Myocyte (in vitro differentiated cells): ENCODE results near the gene PDK4. TPM values are rescaled to one million over a fixed set of nuclear protein-coding genes. Genes with fewer than 3 reads are reported as not detected.
"Not testable (repeated sequence)": the region's sequence is repeated elsewhere in the genome, so short reads cannot be mapped to it uniquely, and the experiment has no call there.

Source experiments
- DNase-seq: peaks from one replicate; pipeline ENCODE4 v3.0.0-alpha.2; 2012; ENCODE audit warnings: low read depth
- total RNA-seq: library from RNA; depleted of rRNA; stranded (reverse); fragments of >200 nt; gene quantifications from 2 replicates; pipeline ENCODE4 v1.2.3, GENCODE V29; 2014

PDK4 gene
- total RNA-seq, 1 donor from 2014 or later = 1.4 TPM

- DNase-seq = no peak
These were observed 9.0 kb upstream of the PDK4 start for GRCh38 chr7:95605275-95605674.

- DNase-seq = not testable (repeated sequence)
These were observed 8.5 kb upstream of the PDK4 start for GRCh38 chr7:95604811-95605210.

GRCh38 chr7:95604397-95604796 is 8.1 kb upstream of the PDK4 start:
- DNase-seq = not testable (repeated sequence)

GRCh38 chr7:95602421-95602820 is 6.1 kb upstream of the PDK4 start:
- DNase-seq = no peak

GRCh38 chr7:95601316-95601715 is 5.0 kb upstream of the PDK4 start:
- no peak for DNase-seq

- no peak for DNase-seq
These were observed 2.8 kb upstream of the PDK4 start for GRCh38 chr7:95599069-95599468.

GRCh38 chr7:95598511-95598910 is 2.2 kb upstream of the PDK4 start:
- DNase-seq = no peak

GRCh38 chr7:95595746-95596197 is 544 bp downstream of the PDK4 start:
- DNase-seq = no peak

- DNase-seq = no peak
These were observed 2.1 kb downstream of the PDK4 start for GRCh38 chr7:95594185-95594584.

GRCh38 chr7:95593343-95593742 is 3.0 kb downstream of the PDK4 start:
- DNase-seq = no peak

GRCh38 chr7:95592570-95592969 is 3.7 kb downstream of the PDK4 start:
- no peak for DNase-seq

- DNase-seq = no peak
These were observed 5.7 kb downstream of the PDK4 start for GRCh38 chr7:95590387-95591248.

- no peak for DNase-seq
These were observed 6.5 kb downstream of the PDK4 start for GRCh38 chr7:95589766-95590165.

- DNase-seq = no peak
These were observed 7.3 kb downstream of the PDK4 start for GRCh38 chr7:95589031-95589430.

GRCh38 chr7:95586951-95587301 is 9.4 kb downstream of the PDK4 start:
- no peak for DNase-seq

- DNase-seq = no peak
These were observed 10.9 kb downstream of the PDK4 start for GRCh38 chr7:95585426-95585789.

GRCh38 chr7:95584769-95585425 is 11.4 kb downstream of the PDK4 start:
- DNase-seq = no peak

GRCh38 chr7:95583834-95584621 is 12.3 kb downstream of the PDK4 start:
- no peak for DNase-seq

- no peak for DNase-seq
These were observed 13.6 kb downstream of the PDK4 start for GRCh38 chr7:95582578-95583293.

GRCh38 chr7:95581467-95581866 is 14.8 kb downstream of the PDK4 start:
- DNase-seq = no peak

GRCh38 chr7:95579318-95579717 is 17.0 kb downstream of the PDK4 start:
- no peak for DNase-seq
